ENCODE results near the gene LAX1.
"Not testable (repeated sequence)": the region's sequence is repeated elsewhere in the genome, so short reads cannot be mapped to it uniquely, and the experiment has no call there.

The LAX1 gene

DNA sequence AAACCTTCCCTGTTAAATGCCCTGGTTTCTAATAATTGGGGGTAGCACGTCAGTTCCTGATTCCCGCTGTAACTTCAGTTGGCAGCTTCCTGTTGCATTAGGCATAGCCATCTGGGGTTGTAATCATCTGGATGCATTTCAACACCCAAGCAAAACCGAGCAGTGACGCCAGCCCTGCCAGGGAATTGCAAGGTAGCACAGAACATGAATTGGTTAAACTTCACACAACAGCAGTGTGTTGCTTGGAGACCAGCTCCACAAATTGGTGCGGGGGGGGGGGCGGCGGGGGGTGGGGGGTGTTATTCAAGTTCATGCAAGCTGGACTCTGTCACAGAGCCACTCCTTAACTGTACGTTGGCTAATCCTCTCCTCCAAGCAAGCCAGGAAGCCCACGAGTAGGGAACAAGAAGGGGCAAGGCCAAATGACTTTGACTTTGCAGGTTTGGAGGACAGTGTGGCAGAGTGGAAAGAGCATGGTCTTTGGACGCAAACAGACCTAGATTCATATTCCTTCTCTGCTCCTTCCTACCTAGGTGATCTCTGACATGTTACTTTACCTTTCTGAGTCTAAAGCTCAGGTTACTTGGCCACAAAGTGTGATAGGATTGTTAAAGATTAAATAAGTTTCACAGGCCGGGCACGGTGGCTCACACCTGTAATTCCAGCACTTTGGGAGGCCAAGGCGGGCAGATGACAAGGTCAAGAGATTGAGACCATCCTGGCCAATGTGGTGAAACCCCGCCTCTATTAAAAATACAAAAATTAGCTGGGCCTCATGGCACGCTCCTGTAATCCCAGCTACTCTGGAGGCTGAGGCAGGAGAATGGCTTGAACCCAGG, 4.7 kb downstream of the LAX1 start:
- no peak for DNase-seq (ENCODE audit: low read depth)

- DNase-seq (ENCODE audit: low read depth), result no peak
Measured at GRCh38 chr1:203771901-203772301, 6.9 kb downstream of the LAX1 start.

DNA sequence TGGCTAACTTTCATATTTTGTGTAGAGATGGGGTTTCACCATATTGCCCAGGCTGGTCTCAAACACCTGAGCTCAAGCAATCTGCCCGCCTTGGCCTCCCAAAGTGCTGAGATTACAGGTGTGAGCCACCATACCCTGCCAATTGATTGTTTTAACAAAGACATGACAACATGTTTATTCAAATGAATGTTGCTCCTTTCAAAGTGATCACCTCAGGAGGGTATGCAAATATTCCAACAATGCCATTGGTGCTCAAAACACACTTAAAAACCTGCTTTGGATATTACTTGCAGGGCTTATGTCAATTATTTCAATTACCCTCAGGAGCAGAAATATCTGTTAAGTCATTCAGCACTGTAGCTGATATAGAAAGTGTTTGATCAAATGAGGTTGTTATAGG, 7.9 kb downstream of the LAX1 start:
- DNase-seq (ENCODE audit: low read depth), result no peak

DNA sequence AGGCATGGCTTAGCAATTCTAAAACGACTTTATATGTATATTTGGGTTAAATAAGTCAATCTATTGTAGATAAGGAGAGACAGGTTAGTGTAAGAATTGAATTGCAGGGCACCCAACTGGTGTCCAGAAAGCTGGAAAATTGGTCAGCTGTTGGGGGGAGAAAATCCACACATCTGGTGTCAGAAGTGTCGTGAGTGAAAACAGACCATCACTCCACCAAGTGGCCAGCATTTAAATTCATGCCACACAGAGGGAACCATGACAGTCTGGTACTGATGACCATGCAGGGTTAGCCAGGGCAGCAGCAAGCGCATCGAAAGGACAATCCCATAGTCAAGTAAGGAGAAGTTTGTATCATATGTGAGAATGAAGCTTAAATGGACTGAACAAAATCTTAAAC, 11.7 kb downstream of the LAX1 start:
- DNase-seq (ENCODE audit: low read depth), result no peak

- DNase-seq (ENCODE audit: low read depth), result no peak
Measured at GRCh38 chr1:203777596-203777995, 12.6 kb downstream of the LAX1 start.

- DNase-seq (ENCODE audit: low read depth), result no peak
Measured at GRCh38 chr1:203778146-203778545, 13.2 kb downstream of the LAX1 start.

DNA sequence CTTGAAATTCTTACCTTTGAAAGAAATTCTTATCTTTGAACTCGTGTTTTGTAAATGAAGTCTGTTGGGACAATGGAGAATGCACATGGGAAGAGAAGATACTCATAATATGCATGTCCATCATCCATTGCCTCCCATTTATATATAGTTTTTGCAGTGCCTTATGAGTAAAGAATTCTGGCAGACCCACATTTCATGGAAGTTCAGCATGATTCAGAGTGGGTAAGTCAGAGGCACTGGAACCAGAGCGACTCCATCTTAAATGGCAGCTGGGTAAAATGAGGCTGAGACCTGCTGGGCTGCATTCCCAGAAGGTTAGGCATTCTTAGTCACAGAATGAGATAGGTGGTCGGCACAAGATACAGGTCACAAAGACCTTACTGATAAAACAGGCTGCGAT, 13.8 kb downstream of the LAX1 start:
- DNase-seq (ENCODE audit: low read depth), result no peak

GRCh38 chr1:203781962-203782361, 17.0 kb downstream of the LAX1 start:
- DNase-seq (ENCODE audit: low read depth), result no peak

DNA sequence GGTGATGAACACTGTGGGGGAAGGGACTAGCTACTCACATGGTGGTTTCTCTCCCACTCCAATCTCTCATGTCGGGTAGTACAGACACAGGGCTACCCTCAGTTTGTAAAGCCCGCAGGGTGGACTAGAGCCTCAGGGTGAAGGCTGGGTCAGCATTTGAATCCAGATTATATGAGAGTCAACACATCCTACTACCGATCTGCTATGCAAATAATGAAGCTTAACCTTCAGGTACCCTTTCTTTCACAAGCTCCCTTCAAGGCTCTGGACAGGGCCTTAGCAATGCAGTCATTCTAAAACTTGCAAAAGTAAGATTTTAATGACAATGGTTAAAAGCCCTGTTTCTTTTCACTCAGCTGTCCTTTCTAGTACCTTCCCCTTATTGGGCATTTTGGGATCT, 25.0 kb downstream of the LAX1 start:
- no peak for DNase-seq (ENCODE audit: low read depth)

DNA sequence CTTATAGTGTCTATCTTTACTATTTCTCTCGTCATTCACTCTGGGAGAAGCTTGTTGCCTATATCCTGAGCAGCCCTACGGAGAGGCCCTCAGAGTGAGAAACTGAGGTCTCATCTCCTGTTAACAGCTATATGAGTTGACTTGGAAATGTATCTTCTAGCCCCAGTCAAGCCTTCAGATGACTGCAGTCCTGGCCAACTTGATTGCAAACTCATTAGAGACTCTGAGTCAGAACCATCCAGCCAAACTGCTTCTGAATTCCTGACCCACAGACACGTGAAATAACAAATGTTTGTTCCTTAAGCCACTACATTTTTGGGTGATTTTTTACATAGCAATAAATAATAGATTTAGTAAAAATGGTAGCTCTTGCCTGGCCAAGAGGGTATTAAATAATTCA, 26.5 kb downstream of the LAX1 start:
- DNase-seq (ENCODE audit: low read depth), result no peak

- no peak for DNase-seq (ENCODE audit: low read depth)
Measured at GRCh38 chr1:203792486-203792885, 27.5 kb downstream of the LAX1 start.

DNA sequence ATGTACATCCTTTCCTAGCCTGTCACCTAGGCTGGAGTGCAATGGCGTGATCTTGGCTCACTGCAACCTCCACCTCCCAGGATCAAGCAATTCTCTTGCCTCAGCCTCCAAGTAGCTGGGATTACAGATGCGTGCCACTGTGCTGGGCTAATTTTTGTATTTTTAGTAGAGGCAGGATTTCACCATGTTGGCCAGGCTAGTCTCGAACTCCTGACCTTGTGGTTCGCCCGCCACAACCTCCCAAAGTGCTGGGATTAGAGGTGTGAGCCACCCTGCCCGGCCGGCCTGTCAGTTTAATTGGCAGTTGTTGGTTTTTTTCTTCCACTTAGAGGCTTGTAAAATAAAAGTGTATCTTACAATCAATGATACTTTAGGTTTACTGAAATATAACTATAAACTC, 28.6 kb downstream of the LAX1 start:
- DNase-seq (ENCODE audit: low read depth), result not testable (repeated sequence)

DNA sequence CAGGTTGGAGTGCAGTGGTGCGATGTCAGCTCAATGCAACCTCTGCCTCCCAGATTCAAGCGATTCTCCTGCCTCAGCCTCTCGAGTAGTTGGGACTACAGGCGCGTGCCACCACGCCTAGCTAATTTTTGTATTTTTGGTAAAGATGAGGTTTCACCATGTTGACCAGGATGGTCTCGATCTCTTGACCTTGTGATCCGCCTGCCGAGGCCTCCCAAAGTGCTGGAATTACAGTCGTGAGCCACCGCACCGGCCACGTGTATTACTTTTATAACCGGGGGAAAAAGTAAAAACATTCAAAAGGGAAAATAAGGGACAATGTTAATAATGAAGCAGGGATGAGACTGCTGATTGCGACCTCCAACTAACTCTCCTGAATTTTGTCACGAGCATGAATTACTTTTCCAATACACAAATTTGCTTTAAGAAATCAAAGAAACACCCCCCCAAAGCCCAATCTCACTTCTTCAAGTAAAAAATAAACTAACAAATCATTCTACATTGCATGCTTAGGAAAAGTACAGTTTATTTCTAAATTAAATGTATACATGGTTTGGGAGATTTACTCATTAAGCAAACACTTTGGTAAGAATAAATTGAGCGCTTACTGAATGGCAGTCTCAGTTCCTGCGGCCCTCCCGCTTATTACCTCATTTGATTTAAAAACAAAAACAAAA, 29.9 kb downstream of the LAX1 start:
- no peak for DNase-seq (ENCODE audit: low read depth)

DNA sequence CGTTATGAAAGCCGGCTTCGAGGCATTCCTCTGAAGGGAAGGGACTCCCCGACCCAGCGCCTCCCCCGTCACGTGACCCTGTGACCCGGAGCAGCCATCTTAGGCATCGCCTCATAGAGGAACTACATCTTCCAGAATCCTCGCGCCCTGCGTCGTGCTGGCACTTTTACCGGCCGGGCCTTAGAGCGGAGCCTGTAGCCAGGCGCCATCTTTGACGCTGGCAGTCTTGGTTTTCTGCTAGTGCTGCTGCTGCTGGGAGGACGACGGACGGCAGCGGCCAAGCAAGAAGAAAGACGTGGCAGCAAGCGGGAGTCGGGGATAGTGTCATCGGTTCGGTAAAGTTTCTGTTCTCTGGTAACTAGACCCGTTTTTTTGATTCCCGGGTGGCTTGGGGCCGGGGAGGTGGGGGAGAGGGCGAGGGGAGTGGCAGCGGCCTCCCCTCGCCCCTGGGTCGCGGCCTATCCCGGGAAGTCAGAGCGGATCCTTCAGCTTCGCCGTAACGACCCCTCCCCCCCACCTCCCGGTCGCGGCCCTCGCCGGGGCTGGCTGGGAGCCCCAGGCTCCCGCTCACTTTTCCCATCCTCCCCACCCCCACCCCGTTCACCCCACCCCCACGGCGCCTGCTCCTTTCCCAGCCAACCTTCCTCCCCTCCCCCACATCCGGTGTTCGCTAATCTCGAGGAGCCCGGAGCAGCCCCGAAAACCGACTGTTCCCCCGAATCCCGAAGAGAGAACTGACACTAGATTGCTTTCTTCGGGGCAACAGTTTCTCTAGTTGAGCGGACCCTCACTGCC, 30.7 kb downstream of the LAX1 start, which contains the start of the genes ZBED6 and ZC3H11A:
ZBED6 (plus strand) TSS at position 183 of the 795 bp plus-strand sequence. CDS start 1,900 bp downstream, outside the sequence.
ZC3H11A (plus strand) TSS at position 183 of the 795 bp plus-strand sequence. CDS start 21,448 bp downstream, outside the sequence.
- DNase-seq (ENCODE audit: low read depth), result peak; percentile 99

DNA sequence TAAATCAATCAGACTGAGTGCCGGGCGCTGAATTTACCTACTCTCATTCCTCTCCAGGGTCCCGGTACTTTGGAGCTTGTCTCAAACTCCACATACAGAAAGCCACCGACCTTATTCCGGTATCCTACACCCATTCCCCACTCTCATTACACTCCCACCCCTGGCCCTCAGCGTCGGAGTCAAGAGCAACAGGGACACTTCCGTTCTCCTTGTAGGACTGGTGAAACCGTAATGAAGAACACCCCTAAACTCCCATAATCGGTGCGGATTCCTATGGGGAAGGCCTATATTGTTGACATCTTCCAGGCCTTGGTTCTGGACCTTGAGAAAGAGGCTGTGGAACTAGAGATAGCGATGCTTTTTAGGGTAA, 31.2 kb downstream of the LAX1 start:
- no peak for DNase-seq (ENCODE audit: low read depth)

- no peak for DNase-seq (ENCODE audit: low read depth)
Measured at GRCh38 chr1:203797216-203797615, 32.2 kb downstream of the LAX1 start.

DNA sequence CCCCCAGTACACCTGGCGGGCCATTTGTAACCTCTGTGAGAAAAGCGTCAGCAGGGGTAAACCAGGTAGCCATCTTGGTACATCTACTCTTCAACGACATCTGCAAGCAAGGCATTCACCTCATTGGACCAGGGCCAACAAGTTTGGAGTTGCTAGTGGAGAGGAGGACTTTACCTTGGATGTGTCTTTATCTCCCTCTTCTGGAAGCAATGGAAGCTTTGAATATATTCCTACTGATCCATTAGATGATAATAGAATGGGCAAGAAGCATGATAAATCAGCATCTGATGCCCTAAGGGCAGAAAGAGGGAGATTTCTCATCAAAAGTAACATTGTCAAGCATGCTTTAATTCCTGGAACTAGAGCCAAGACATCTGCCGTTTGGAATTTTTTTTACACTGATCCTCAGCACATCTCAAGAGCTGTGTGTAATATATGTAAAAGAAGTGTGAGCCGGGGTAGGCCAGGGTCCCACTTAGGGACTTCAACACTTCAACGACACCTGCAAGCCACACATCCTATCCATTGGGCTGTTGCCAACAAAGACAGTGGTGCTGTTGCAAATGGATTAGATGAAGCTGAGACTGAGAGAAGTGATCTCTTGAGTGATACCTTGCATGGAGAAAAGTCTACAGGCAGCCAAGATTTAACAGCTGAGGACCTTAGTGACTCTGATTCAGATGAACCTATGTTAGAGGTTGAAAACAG, 33.1 kb downstream of the LAX1 start:
- no peak for DNase-seq (ENCODE audit: low read depth)

DNA sequence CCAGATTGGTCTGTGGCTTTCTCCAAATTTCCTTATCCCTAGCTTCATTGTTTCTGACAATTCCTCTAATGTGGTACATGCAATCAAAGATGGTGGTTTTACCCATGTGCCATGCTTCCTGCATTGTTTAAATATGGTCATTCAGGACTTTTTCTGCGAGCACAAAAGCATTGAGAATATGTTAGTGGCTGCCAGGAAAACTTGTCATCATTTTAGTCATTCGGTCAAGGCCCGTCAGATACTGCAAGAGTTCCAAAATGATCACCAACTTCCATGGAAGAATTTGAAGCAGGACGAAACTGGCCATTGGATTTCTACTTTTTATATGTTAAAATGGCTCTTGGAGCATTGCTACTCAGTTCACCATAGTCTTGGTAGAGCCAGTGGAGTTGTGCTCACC, 34.2 kb downstream of the LAX1 start:
- DNase-seq (ENCODE audit: low read depth), result no peak

- no peak for DNase-seq (ENCODE audit: low read depth)
Measured at GRCh38 chr1:203799971-203800370, 35.0 kb downstream of the LAX1 start.

DNA sequence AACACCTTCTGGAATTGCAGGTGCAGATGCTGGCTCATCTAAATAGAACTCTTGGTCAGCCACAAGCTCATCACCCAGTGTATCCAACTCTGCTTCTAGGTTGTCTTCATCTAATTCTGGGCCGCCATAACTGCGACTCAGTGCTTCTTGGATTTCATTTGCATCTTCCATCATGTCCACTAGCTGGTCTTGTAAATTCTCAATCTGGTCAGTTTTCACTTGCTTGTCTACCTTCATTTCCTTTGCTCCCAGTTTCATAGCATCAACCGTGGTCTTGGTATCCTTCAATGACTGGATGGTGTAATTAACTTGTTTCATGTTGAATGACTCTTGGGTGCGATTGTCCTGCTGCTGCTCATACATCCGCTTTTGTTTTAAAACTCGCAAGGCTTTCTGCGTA, 40.7 kb downstream of the LAX1 start:
- no peak for DNase-seq (ENCODE audit: low read depth)

DNA sequence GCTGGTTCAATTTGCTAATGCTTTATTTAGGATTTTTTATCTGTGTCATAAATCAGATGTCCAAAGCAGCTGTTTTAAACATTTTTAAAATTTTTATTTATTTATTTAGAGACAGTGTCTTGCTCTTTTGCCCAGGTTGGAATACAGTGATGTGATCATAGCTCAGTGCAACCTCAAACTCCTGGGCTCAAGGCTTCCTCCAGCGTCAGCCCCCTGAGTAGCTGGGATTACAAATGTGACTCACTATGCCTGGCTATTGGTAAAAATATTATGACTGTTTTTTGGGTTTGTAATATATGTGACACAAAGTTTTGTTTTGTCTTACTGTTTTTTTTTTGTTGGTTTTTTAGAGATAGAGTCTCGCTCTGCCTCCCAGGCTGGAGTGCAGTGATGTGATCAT, 42.2 kb downstream of the LAX1 start:
- no peak for DNase-seq (ENCODE audit: low read depth)
